Right atrium auricular region (tissue), 2 donors: Measurements from ENCODE around the gene TBC1D14. TPM values are rescaled to one million over a fixed set of nuclear protein-coding genes. Genes with fewer than 3 reads are reported as not detected.

ENCODE experiments used
- DNase-seq: peaks from one replicate; pipeline ENCODE4 v3.0.0-alpha.2; 2019; ENCODE audit warnings: low spot score
- H3K27ac ChIP-seq, 2 donors: fragments of 200-600 bp; sonication (generic); 1 replicate in 1 of 2; 2 replicates in 1 of 2; pipeline ENCODE4 v1.5.1; 2016 to 2019
- H3K27me3 ChIP-seq, 2 donors: fragments of 200-600 bp; sonication (generic); one replicate each; pipeline versions ENCODE4 v1.5.1 to v1.6.0; 2017 to 2019
- H3K36me3 ChIP-seq: fragments of 200-600 bp; sonication (generic); one replicate; pipeline ENCODE4 v1.5.1; 2016
- H3K4me1 ChIP-seq, 2 donors: fragments of 200-600 bp; sonication (generic); one replicate each; pipeline versions ENCODE4 v1.5.1 to v1.6.0; 2017 to 2019
- H3K4me3 ChIP-seq, 2 donors: fragments of 200-600 bp; sonication (generic); 1 replicate in 1 of 2; 2 replicates in 1 of 2; pipeline ENCODE4 v1.5.1; 2017 to 2019; ENCODE audit warnings: mild to moderate bottlenecking in 1 of 2, moderate library complexity in 1 of 2
- H3K9me3 ChIP-seq, 2 donors: fragments of 200-600 bp; sonication (generic); one replicate each; pipeline ENCODE4 v1.5.1; 2019
- total RNA-seq, 2 donors: library from RNA; depleted of rRNA; stranded (reverse); fragments of >200 nt; gene quantifications; one replicate each; pipeline ENCODE4 v1.1.0, GENCODE V29; 2016
- TF ChIP-seq, protein P1 (sequence below), 2 donors: fragments of 200-600 bp; sonication (generic); IDR thresholded peaks; one replicate each; pipeline ENCODE4 v1.5.1; 2019; ENCODE audit warnings: antibody characterized with exemption in 2 of 2

Gene TBC1D14
- total RNA-seq, 2 donors from 2014 or later = 33.7 to 34.0 TPM

DNA sequence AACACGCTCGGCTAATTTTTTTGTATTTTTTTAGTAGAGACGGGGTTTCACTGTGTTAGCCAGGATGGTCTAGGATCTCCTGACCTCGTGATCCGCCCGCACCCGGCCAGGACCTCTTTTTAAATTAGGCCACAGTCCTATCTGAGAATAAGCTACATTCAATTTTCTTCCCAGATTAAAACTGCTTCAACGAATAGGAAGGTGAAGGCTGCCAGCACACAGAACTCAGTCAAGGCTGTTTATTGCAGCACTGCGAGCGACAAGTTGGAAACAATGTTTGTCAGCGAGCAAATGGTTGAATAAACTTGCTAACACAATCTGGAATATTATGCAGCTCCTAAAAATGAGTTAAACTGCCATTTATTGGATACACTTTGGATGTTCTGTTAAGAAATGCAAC is 156.4 kb downstream of the TBC1D14 start:
- H3K27ac ChIP-seq = no peak overlapping the region
- DNase-seq = no peak
- H3K4me1 ChIP-seq = peaks cover 0 to 32% of the 10 kb centered on the region in 2 donors
- no peak overlapping the region for H3K4me3 ChIP-seq
- H3K27me3 ChIP-seq = no peaks in the 10 kb centered on the region
- no peaks in the 10 kb centered on the region for H3K9me3 ChIP-seq
- H3K36me3 ChIP-seq = peaks cover 38% of the 10 kb centered on the region
- TF ChIP-seq, protein P1, sequence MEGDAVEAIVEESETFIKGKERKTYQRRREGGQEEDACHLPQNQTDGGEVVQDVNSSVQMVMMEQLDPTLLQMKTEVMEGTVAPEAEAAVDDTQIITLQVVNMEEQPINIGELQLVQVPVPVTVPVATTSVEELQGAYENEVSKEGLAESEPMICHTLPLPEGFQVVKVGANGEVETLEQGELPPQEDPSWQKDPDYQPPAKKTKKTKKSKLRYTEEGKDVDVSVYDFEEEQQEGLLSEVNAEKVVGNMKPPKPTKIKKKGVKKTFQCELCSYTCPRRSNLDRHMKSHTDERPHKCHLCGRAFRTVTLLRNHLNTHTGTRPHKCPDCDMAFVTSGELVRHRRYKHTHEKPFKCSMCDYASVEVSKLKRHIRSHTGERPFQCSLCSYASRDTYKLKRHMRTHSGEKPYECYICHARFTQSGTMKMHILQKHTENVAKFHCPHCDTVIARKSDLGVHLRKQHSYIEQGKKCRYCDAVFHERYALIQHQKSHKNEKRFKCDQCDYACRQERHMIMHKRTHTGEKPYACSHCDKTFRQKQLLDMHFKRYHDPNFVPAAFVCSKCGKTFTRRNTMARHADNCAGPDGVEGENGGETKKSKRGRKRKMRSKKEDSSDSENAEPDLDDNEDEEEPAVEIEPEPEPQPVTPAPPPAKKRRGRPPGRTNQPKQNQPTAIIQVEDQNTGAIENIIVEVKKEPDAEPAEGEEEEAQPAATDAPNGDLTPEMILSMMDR (IDR thresholded peaks at IDR 0.05) = no peak

DNA sequence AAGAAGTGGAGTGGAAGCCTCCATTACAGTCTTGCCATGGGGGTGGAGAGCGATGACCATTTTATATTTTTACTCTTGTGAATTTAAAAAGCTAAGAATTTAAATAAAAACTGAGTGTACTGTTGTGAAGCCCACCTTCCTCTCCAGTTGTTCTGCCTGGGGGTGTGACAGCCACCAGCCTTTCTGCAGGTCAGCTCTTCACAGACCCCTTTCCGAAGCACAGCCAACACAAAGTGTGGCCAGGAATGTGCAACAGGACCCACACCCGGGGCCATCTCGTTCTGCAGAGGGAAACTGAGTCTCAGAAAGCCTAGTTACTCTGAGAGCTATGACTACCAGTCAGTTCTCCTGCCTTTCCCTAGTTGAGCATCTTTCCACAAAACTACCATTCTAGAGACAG is 156.9 kb downstream of the TBC1D14 start:
- peaks cover 33% of the 10 kb centered on the region for H3K36me3 ChIP-seq
- TF ChIP-seq, protein P1 (IDR thresholded peaks at IDR 0.05) = no peak
- no peaks in the 10 kb centered on the region for H3K9me3 ChIP-seq
- peak overlapping the region in 1 of 2 donors; percentile 100 for H3K4me3 ChIP-seq
- peaks cover 0 to 32% of the 10 kb centered on the region in 2 donors for H3K4me1 ChIP-seq
- H3K27ac ChIP-seq = no peak overlapping the region
- H3K27me3 ChIP-seq = no peaks in the 10 kb centered on the region
- no peak for DNase-seq

DNA sequence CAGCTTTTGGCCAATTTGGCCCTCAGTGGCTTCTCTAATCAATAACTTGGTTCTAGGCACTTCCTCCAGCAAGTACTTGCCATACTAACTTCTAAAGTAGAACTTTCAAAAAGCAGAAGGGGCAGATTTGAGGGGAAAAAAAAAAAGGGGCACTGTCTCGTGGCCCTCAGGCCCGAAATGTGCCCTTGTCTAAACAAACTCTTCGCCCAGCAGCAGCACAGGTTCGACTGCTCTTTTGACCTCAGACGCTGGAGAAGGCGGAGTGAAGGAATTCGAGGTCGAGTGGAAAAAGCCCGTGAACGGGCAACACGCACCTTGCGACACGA is 157.5 kb downstream of the TBC1D14 start:
- Histone ChIP-seq H3K4me1 (peaks cover 0 to 32% of the 10 kb centered on the region in 2 donors), H3K9me3 (no peaks in the 10 kb centered on the region), H3K4me3 (peak overlapping the region; percentile 71 to 100), H3K27ac (peak overlapping the region; percentile 83 to 91), H3K36me3 (peaks cover 27% of the 10 kb centered on the region), H3K27me3 (no peaks in the 10 kb centered on the region)
- TF ChIP-seq, protein P1 (IDR thresholded peaks at IDR 0.05) = no peak
- DNase-seq = no peak

DNA sequence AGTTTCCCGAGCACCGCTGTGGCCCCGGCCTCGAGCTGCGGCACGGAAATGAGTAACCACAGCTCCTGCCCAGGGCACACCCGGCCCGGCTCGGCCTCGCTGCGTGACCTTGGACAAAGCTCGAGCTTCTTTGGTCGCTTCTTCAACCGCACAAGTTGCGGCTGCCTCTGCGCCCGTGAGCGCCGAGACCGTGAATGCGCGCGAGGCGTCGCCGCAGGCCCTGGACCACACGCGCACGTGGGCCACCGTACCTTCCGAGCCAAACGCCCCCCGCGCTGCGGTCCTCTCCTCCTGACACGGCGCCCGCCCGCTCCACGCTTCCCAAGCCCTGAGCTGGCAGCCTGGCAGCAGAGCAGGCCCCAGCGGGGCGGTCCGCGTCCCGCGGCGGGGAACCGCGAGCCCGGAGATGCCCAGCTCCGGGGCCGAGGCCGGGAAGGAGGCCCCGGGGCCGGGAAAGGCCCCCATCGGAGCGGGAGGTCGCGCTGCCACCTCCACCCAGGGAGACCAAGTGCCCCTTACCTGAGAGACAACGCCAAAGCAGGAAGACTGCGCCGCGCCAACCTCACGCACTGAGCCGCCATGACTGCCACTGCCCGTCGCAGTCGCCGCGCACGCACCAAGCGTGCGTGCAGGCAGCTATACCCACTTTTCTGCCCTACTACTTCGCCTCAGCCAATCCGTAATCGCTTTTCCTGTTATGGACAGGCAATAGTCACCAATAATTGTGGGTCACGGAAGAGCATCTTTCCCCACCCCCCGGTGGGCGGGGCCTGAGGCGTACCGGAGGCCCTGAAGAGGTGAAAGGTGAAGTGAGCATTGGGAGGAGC is 158.0 kb downstream of the TBC1D14 start, which contains the start of gene GRPEL1:
Gene GRPEL1 (minus strand): TSS at position 613 of the 827 bp plus-strand sequence. CDS start 32 bp downstream, at position 581.
- Histone ChIP-seq H3K27ac (peak within 1 kb of the TSS; percentile 89 to 91), H3K4me1 (peaks cover 0 to 32% of the 10 kb centered on the region in 2 donors), H3K27me3 (no peaks in the 10 kb centered on the region), H3K9me3 (no peaks in the 10 kb centered on the region), H3K36me3 (peaks cover 22% of the 10 kb centered on the region), H3K4me3 (peak within 1 kb of the TSS; percentile 71 to 100)
- TF ChIP-seq, protein P1 (IDR thresholded peaks at IDR 0.05) = no peak
- peak; percentile 100 for DNase-seq

DNA sequence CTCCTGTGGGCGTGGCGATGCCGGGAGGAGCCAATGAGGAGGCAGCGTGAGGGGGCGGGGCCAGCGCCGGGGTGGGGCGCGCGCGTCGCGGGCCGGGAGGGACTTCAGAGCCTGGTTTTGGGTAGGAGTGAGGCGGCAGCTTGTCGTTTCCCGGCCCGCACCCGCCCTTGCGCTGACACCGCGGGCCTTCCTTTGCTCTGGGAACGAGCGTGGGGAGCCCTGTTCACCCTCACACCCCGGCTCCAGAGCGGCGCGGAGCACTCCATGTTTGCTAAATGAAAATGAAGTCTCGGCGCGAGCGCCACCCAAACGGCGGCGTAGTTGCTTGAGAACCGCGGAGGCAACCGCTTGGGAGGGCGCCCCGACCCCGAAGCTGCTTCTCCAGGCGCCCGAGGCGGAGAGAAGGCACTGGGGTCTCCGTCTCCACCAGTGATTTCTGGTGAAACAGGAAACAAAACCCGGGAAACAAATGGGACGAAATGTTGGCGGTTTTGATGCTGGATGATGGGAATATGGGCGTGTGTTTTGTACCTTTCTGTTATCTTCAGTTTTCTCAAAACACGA is 158.7 kb downstream of the TBC1D14 start:
- no peak for DNase-seq
- H3K27ac ChIP-seq = peak overlapping the region; percentile 87 to 89
- TF ChIP-seq, protein P1 (IDR thresholded peaks at IDR 0.05) = no peak
- H3K4me1 ChIP-seq = peaks cover 0 to 32% of the 10 kb centered on the region in 2 donors
- H3K9me3 ChIP-seq = no peaks in the 10 kb centered on the region
- H3K27me3 ChIP-seq = no peaks in the 10 kb centered on the region
- H3K36me3 ChIP-seq = peaks cover 15% of the 10 kb centered on the region
- H3K4me3 ChIP-seq = peak overlapping the region; percentile 71 to 100
